IPS-15b (cell line): ENCODE data around the gene IRAK3.
"Not testable (repeated sequence)": the region's sequence is repeated elsewhere in the genome, so short reads cannot be mapped to it uniquely, and the experiment has no call there.

ENCODE experiments used
- H3K27me3 ChIP-seq: one replicate; pipeline ENCODE4 v1.6.1; 2013; ENCODE audit warnings: low read length; ENCODE audit not compliant: control insufficient read depth, insufficient read depth
- H3K36me3 ChIP-seq: one replicate; pipeline ENCODE4 v1.6.1; 2013; ENCODE audit warnings: low read length; ENCODE audit not compliant: control insufficient read depth, insufficient read depth
- H3K4me1 ChIP-seq: one replicate; pipeline ENCODE4 v1.6.1; 2013; ENCODE audit warnings: mild to moderate bottlenecking, low read length; ENCODE audit not compliant: control insufficient read depth, insufficient read depth
- H3K4me3 ChIP-seq: one replicate; pipeline ENCODE4 v1.5.1; 2013; ENCODE audit warnings: low read depth, low read length
- H3K9ac ChIP-seq: one replicate; pipeline ENCODE4 v1.6.1; 2013; ENCODE audit warnings: low read depth, mild to moderate bottlenecking, low read length
- H3K9me3 ChIP-seq: one replicate; pipeline ENCODE4 v1.6.1; 2013; ENCODE audit warnings: mild to moderate bottlenecking, low read length; ENCODE audit not compliant: control insufficient read depth, insufficient read depth

IRAK3 gene

DNA sequence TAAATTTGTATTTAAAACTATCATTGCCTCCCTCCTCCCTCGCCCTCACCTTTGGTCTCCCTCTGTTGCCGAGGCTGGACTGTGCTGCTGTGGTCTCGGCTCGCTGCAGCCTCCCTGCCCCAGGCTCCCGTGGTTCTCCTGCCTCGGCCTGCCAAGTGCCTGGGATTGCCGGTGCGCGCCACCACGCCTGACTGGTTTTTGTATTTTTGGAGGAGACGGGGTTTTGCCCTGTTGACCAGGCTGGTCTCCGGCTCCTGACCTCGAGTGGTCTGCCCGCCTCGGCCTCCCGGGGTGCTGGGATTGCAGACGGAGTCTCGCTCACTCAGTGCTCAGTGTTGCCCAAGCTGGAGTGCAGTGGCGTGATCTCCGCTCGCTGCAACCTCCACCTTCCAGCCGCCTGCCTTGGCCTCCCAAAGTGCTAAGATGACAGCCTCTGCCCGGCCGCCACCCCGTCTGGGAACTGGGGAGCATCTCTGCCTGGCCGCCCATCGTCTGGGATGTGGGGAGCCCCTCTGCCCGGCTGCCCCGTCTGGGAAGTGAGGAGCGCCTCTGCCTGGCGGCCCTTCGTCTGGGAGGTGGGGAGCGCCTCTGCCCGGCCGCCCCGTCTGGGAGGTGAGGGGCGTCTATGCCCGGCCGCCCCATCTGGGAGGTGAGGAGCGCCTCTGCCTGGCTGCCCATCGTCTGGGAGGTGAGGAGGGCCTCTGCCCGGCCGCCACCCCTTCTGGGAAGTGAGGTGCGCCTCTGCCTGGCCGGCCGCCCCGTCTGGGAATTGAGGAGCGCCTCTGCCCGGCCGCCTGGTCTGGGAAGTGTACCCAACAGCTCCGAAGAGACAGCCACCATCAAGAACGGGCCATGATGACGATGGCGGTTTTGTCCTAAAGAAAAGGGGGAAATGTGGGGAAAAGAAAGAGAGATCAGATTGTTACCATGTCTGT is 14.4 kb upstream of the IRAK3 start:
- H3K36me3 ChIP-seq, H3K4me1 ChIP-seq, H3K27me3 ChIP-seq, H3K9ac ChIP-seq, H3K9me3 ChIP-seq, H3K4me3 ChIP-seq: not testable (repeated sequence)

DNA sequence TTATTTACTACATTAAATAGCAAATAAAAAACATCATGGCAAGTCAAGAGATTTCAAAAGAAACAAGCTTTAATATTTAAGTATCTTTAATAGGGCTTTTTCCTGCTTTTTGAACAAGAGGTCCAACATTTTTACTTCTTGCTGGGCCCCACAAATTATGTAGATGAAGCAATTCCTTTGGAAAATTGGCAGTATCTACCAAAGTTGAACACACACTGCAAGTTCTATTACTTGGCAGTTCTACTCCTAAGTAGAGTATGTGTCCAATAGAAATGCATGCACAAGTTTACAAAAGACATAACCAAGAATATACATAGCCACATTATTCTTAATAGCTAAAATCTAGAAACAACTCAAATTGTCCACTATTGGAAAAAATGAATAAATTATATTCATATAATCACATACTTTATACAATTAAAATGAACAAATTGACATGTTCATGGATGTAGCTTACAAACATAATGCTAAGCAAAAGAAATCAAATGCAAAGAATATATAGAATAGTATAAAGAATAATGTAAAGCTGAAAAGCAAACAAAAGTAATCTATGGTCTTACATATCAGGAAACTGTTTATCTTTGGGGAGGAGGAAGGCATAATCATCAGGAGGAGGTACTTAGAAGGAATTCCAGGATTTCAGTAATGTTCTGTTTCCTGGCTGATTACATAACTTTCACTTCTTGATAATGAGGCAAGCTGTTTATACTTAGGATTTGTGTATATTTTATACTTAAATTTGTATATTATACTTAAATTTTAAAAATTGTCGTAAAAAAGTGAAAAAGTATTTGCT is 12.7 kb upstream of the IRAK3 start:
- Histone ChIP-seq H3K4me3 (no peak overlapping the region), H3K4me1 (no peaks in the 10 kb centered on the region), H3K36me3 (no peaks in the 10 kb centered on the region), H3K9ac (no peak overlapping the region), H3K27me3 (no peaks in the 10 kb centered on the region), H3K9me3 (no peaks in the 10 kb centered on the region)

GRCh38 chr12:66182956-66183355 is 6.1 kb upstream of the IRAK3 start:
- no peaks in the 10 kb centered on the region for H3K9me3 ChIP-seq

GRCh38 chr12:66184822-66185221 is 4.2 kb upstream of the IRAK3 start:
- H3K36me3 ChIP-seq, H3K9ac ChIP-seq, H3K4me1 ChIP-seq, H3K4me3 ChIP-seq, H3K9me3 ChIP-seq: not testable (repeated sequence)
- peaks cover 27% of the 10 kb centered on the region for H3K27me3 ChIP-seq

More at GRCh38 chr12:66182956-66183355, 6.1 kb upstream of the IRAK3 start:
- H3K9ac ChIP-seq, result no peak overlapping the region
- no peaks in the 10 kb centered on the region for H3K36me3 ChIP-seq
- peaks cover 10% of the 10 kb centered on the region for H3K27me3 ChIP-seq
- no peaks in the 10 kb centered on the region for H3K4me1 ChIP-seq
- no peak overlapping the region for H3K4me3 ChIP-seq

- Histone ChIP-seq H3K9ac (no peak overlapping the region), H3K4me3 (no peak overlapping the region), H3K9me3 (no peaks in the 10 kb centered on the region), H3K4me1 (no peaks in the 10 kb centered on the region), H3K36me3 (no peaks in the 10 kb centered on the region), H3K27me3 (peaks cover 48% of the 10 kb centered on the region)
Measured at GRCh38 chr12:66187036-66187435, 2.0 kb upstream of the IRAK3 start.

DNA sequence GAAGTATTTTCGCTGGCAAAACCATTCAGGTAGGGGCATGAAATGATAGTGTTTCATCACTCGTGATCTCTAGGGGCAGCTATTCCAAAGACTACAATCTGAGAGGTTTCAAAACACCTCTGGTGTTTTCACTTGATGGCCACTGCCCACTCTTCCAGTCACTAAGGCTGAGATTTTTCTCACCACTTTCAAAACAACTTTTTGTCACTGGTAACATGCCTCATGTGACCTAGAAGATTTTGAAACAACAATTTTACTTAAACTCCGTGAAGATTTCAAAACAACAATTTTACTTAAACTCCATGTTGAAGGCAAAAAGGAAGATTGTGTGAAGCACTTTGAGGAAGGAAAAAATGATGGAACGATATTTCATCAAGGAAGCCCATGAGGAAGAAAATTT is 1.2 kb upstream of the IRAK3 start:
- Histone ChIP-seq H3K9ac (no peak overlapping the region), H3K36me3 (no peaks in the 10 kb centered on the region), H3K4me1 (no peaks in the 10 kb centered on the region), H3K9me3 (no peaks in the 10 kb centered on the region), H3K27me3 (peaks cover 48% of the 10 kb centered on the region), H3K4me3 (no peak overlapping the region)

DNA sequence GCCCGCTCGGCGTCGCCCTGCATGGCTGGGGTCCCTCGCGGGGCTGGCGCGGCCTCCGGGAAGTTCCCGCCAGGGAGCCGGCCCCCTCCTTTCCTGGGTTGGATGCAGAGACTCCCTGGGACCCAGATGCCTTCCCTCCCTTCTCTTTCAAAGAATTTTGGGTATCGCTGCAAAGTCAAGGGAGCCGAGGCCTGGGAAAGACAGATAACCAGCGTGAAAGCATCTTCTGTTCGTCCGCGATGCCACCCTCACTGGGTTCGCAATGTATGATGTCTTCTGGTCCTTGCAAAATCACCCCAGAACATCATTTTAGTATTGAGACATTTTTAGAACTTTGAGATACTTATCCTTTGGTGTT is 451 bp downstream of the IRAK3 start:
- Histone ChIP-seq H3K9ac (no peak overlapping the region), H3K9me3 (no peaks in the 10 kb centered on the region), H3K4me1 (no peaks in the 10 kb centered on the region), H3K36me3 (no peaks in the 10 kb centered on the region), H3K27me3 (peaks cover 48% of the 10 kb centered on the region), H3K4me3 (peak overlapping the region; percentile 61)

GRCh38 chr12:66189889-66190288 is 875 bp downstream of the IRAK3 start:
- Histone ChIP-seq H3K9ac (no peak overlapping the region), H3K4me1 (no peaks in the 10 kb centered on the region), H3K27me3 (peaks cover 48% of the 10 kb centered on the region), H3K36me3 (no peaks in the 10 kb centered on the region), H3K4me3 (peak overlapping the region; percentile 61), H3K9me3 (no peaks in the 10 kb centered on the region)

GRCh38 chr12:66190519-66191370 is 1.7 kb downstream of the IRAK3 start:
- Histone ChIP-seq H3K27me3 (peaks cover 48% of the 10 kb centered on the region), H3K9ac (no peak overlapping the region), H3K4me3 (no peak overlapping the region), H3K36me3 (no peaks in the 10 kb centered on the region), H3K4me1 (no peaks in the 10 kb centered on the region), H3K9me3 (no peaks in the 10 kb centered on the region)

GRCh38 chr12:66191547-66192126 is 2.6 kb downstream of the IRAK3 start:
- no peak overlapping the region for H3K4me3 ChIP-seq
- H3K36me3 ChIP-seq, result no peaks in the 10 kb centered on the region
- H3K27me3 ChIP-seq, result peaks cover 48% of the 10 kb centered on the region
- H3K9me3 ChIP-seq, result no peaks in the 10 kb centered on the region
- H3K9ac ChIP-seq, result no peak overlapping the region
- no peaks in the 10 kb centered on the region for H3K4me1 ChIP-seq

DNA sequence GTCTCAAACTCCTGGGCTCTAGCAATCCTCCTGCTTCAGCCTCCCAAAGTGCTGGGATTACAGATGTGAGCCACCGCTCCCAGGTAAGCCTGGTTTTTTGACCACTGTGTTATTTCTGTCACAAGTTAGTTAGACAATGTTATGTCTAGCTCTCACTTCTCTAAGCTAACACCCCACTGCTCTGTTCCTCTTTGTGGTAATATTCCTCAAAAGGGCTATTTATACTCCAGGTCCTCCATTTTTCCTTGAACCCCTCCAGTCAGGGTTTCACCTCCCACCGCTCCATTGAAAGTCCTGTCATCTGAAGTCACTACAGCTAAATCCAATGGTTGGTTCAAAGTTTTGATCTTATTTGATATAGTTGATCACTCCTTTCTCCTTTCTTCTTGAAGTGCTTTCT is 5.1 kb downstream of the IRAK3 start:
- Histone ChIP-seq H3K9ac (no peak overlapping the region), H3K4me3 (no peak overlapping the region), H3K9me3 (no peaks in the 10 kb centered on the region), H3K27me3 (peaks cover 27% of the 10 kb centered on the region), H3K4me1 (peaks cover 10% of the 10 kb centered on the region), H3K36me3 (no peaks in the 10 kb centered on the region)
